Measurements from ENCODE around the gene PARP16. TPM values are rescaled to one million over a fixed set of nuclear protein-coding genes. Genes with fewer than 3 reads are reported as not detected.

Gene PARP16
- total and polyA plus RNA-seq, 8 donors = 2.6 to 17.5 (median 6.7) TPM

DNA sequence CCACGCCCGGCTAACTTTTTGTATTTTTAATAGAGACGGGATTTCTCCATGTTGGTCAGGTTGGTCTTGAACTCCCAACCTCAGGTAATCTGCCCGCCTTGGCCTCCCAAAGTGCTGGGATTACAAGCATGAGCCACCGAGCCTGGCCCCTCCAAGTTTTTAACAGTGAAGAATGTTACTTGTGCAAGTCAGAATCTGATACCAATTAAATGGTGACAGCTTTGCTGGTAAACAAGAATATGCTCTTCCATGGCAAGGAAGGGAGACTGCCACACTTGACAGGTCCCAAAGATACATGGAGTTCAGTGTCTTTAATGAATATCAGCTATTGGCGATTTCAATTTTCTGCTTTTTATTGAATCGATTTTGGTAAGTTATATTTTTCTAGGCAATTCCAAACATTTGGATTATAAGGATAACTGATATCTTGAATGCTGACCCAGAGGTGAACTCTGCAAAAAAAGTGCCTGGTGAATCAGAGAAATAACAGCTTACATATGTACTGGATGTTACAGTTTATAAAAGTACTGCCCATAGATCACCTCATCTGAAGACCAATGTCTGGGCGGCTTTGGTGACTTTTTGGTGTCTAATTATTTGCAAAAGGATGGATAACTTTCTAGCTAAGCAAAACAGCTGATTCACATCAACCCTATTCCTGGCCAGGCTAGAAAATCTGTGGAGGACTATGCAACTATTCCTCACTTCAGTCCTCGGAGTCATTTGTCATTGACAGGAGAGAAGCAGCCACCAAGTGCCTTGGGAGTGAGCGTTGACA lies 1.2 kb downstream of the PARP16 start:
- intact Hi-C loops (cut with DNase I; ENCODE audit: low total_unique reads) = no loop called here
- H3K9me3 ChIP-seq = no peaks in the 10 kb centered on the region
- peak overlapping the region; percentile 71 to 76 (median 73) for H3K4me3 ChIP-seq
- DNase-seq = no peak
- H3K27me3 ChIP-seq = no peaks in the 10 kb centered on the region
- H3K27ac ChIP-seq = peak overlapping the region; percentile 91 to 94 (median 92)
- 68 to 72% (median 70%) methylated on average over 10 of the region's 10 CpGs for WGBS, 5 donors
- peaks cover 0 to 5% (median 0%) of the 10 kb centered on the region in 4 donors for H3K36me3 ChIP-seq
- no peak for TF ChIP-seq POLR2A (IDR thresholded peaks at IDR 0.05)
- TF ChIP-seq EP300 (IDR thresholded peaks at IDR 0.05) = no peak
- TF ChIP-seq, protein P1, sequence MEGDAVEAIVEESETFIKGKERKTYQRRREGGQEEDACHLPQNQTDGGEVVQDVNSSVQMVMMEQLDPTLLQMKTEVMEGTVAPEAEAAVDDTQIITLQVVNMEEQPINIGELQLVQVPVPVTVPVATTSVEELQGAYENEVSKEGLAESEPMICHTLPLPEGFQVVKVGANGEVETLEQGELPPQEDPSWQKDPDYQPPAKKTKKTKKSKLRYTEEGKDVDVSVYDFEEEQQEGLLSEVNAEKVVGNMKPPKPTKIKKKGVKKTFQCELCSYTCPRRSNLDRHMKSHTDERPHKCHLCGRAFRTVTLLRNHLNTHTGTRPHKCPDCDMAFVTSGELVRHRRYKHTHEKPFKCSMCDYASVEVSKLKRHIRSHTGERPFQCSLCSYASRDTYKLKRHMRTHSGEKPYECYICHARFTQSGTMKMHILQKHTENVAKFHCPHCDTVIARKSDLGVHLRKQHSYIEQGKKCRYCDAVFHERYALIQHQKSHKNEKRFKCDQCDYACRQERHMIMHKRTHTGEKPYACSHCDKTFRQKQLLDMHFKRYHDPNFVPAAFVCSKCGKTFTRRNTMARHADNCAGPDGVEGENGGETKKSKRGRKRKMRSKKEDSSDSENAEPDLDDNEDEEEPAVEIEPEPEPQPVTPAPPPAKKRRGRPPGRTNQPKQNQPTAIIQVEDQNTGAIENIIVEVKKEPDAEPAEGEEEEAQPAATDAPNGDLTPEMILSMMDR (IDR thresholded peaks at IDR 0.05) = no peak
- TF ChIP-seq POLR2AphosphoS5 (IDR thresholded peaks at IDR 0.05) = no peak
- peaks cover 9 to 38% (median 26%) of the 10 kb centered on the region in 4 donors for H3K4me1 ChIP-seq

DNA sequence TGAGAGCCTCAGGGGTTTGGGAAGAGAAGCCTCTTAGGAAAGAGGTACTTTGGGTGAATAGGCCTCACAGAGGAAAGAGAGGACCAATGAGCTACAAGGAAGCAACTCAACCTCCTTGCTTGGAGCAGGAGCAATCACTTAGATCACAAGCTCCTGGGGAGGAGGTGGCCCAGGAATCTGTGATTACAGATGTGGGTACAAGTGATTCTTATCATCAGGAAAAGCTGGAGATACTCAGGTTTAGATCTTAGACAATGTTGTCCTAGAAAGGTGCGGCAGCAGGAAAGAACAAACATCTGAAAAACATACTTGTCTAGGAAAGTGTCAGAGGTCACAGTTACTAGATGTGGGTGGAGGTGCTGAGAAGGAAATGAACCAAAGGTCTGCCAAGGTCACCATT lies 8.2 kb downstream of the PARP16 start:
- TF ChIP-seq, protein P1 (IDR thresholded peaks at IDR 0.05) = no peak
- no peak for TF ChIP-seq POLR2AphosphoS5 (IDR thresholded peaks at IDR 0.05)
- TF ChIP-seq EP300 (IDR thresholded peaks at IDR 0.05) = no peak
- no peak for TF ChIP-seq POLR2A (IDR thresholded peaks at IDR 0.05)
- no peaks in the 10 kb centered on the region for H3K9me3 ChIP-seq
- H3K27me3 ChIP-seq = no peaks in the 10 kb centered on the region
- DNase-seq = no peak
- H3K27ac ChIP-seq = peak overlapping the region in 2 of 5 donors; percentile 7 to 26
- no peak overlapping the region for H3K4me3 ChIP-seq
- intact Hi-C loops (cut with DNase I; ENCODE audit: low total_unique reads) = no loop called here
- H3K36me3 ChIP-seq = peaks cover 0 to 16% (median 2%) of the 10 kb centered on the region in 4 donors
- WGBS, 5 donors = 34 to 69% (median 39%) methylated on average over 1 of the region's 1 CpG
- peaks cover 0 to 35% (median 13%) of the 10 kb centered on the region in 4 donors for H3K4me1 ChIP-seq

DNA sequence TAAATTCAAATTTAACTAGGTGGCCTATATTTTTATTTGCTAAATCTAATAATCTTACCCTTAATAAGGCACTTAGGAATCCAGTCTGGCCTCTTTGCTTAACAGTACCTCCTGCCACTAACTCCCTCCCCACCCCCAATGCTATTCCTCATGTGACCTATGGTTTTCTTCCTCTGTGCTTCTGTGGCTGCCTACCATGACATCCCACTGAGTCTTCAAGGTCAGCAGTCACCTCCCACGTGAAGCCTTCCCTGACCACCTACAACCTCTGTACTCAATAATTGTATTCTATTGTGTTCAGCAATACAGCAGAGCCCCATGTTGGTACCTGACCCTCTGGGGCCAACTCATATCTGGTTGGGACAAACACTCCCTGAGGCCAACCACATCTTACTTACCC lies 9.7 kb downstream of the PARP16 start:
- TF ChIP-seq POLR2A (IDR thresholded peaks at IDR 0.05) (no peak), POLR2AphosphoS5 (IDR thresholded peaks at IDR 0.05) (no peak), EP300 (IDR thresholded peaks at IDR 0.05) (no peak)
- TF ChIP-seq, protein P1 (IDR thresholded peaks at IDR 0.05) = no peak
- H3K27me3 ChIP-seq = no peaks in the 10 kb centered on the region
- no peak for DNase-seq
- H3K9me3 ChIP-seq = no peaks in the 10 kb centered on the region
- peaks cover 0 to 28% (median 9%) of the 10 kb centered on the region in 4 donors for H3K4me1 ChIP-seq
- no peak overlapping the region for H3K27ac ChIP-seq
- H3K4me3 ChIP-seq = no peak overlapping the region
- 68 to 89% (median 81%) methylated on average over 1 of the region's 1 CpG for WGBS, 5 donors
- intact Hi-C loops (cut with DNase I; ENCODE audit: low total_unique reads) = no loop called here
- H3K36me3 ChIP-seq = peaks cover 0 to 16% (median 0%) of the 10 kb centered on the region in 4 donors

DNA sequence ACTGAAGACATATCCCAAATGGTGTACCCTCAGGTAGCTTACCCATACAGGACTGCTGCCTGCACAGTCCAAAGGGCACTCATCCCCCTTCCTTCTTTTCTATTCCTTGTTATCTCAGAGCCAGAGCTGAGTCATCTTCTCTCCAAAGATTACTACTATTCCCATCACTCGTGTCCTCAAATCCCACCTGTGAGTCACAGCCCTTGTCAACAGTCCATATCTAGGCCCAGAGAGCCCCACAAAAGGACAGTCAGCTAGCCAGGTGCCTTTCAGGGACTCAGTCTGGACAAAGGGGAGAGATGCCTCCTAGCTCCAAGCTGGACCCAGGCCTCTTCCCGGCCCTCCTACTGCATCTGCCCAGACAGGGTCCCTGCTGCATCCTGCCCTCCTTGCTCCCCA lies 11.0 kb downstream of the PARP16 start:
- no peak overlapping the region for H3K27ac ChIP-seq

More for the DNA sequence above, 11.0 kb downstream of the PARP16 start:
- TF ChIP-seq POLR2AphosphoS5 (IDR thresholded peaks at IDR 0.05) = peak in 1 of 3 donors; percentile 5
- TF ChIP-seq EP300 (IDR thresholded peaks at IDR 0.05) = no peak
- intact Hi-C loops (cut with DNase I; ENCODE audit: low total_unique reads) = no loop called here
- Histone ChIP-seq H3K27me3 (no peaks in the 10 kb centered on the region), H3K4me3 (no peak overlapping the region), H3K4me1 (peaks cover 0 to 35% (median 12%) of the 10 kb centered on the region in 4 donors), H3K36me3 (peaks cover 0 to 16% (median under 1%) of the 10 kb centered on the region in 4 donors), H3K9me3 (no peaks in the 10 kb centered on the region)
- 51 to 73% (median 67%) methylated on average over 2 of the region's 2 CpGs for WGBS, 5 donors
- no peak for DNase-seq
